Measurements from ENCODE around the gene HIRA. TPM values are rescaled to one million over a fixed set of nuclear protein-coding genes. Genes with fewer than 3 reads are reported as not detected.

The HIRA gene, protein sequence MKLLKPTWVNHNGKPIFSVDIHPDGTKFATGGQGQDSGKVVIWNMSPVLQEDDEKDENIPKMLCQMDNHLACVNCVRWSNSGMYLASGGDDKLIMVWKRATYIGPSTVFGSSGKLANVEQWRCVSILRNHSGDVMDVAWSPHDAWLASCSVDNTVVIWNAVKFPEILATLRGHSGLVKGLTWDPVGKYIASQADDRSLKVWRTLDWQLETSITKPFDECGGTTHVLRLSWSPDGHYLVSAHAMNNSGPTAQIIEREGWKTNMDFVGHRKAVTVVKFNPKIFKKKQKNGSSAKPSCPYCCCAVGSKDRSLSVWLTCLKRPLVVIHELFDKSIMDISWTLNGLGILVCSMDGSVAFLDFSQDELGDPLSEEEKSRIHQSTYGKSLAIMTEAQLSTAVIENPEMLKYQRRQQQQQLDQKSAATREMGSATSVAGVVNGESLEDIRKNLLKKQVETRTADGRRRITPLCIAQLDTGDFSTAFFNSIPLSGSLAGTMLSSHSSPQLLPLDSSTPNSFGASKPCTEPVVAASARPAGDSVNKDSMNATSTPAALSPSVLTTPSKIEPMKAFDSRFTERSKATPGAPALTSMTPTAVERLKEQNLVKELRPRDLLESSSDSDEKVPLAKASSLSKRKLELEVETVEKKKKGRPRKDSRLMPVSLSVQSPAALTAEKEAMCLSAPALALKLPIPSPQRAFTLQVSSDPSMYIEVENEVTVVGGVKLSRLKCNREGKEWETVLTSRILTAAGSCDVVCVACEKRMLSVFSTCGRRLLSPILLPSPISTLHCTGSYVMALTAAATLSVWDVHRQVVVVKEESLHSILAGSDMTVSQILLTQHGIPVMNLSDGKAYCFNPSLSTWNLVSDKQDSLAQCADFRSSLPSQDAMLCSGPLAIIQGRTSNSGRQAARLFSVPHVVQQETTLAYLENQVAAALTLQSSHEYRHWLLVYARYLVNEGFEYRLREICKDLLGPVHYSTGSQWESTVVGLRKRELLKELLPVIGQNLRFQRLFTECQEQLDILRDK
- total RNA-seq = 10 to 100 TPM; 26.9 to 34.9 TPM
- long read RNA-seq, full-length matches to known transcripts = 1 of 8 reads
- long read RNA-seq, partial matches to known transcripts = 7 of 8 reads
- long read RNA-seq, other reads (novel, unspliced or antisense) = 0 of 8 reads

DNA sequence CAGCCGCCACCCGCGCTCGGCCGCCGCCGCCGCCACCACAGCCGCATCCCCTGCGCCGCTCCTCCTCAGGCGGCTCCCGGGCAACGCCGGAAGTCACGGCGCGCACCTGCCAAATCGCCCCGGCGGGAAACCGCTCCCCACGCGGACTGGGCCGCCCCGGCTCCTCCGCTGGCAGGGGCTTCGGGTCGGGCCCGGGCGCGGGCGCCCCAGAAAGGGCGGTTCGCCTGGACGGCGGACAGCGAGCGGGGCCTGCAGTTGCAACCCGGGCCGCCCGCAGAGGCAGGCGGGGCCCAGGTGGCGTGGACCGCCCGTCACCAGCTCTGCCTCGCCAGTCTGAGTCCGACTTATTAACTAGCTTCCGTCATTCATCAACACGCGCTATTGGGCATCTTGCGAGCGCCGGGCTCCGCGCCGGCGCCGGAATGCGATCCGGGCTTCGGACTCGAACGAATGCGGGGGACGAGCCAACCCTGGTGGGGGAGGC is at the start of gene HIRA:
TSS of gene HIRA (minus strand) at position 85 of the 484 bp plus-strand sequence. CDS start 257 bp downstream, outside the sequence.
- peak; percentile 68 for ATAC-seq

DNA sequence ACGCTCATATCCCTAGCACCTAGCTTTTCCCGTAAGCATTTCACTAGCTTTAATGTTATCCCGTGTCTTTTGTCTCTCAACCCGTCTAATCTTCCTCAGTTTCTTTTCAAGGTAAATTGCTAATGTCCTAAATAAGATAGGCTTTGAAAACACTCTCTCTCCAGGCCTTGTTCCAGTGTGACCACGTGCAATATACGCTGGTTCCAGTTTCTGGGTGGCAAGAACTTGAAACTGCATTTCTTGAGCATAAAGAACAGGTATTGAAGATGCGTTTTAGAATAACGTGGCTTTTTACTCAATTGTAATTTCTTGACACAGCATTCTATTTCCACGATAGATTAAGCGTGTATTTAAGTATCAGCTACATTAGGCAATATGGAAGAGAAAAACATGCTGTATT is 49.3 kb upstream of the HIRA start:
- intact Hi-C loops (cut with DNase I, micrococcal nuclease) = no loop called here
- no peak for ATAC-seq
- no peak for DNase-seq

More for the DNA sequence above, at the start of gene HIRA:
- peak; percentile 57 to 85 for DNase-seq
- intact Hi-C loops (cut with DNase I, micrococcal nuclease) = no loop called here

DNA sequence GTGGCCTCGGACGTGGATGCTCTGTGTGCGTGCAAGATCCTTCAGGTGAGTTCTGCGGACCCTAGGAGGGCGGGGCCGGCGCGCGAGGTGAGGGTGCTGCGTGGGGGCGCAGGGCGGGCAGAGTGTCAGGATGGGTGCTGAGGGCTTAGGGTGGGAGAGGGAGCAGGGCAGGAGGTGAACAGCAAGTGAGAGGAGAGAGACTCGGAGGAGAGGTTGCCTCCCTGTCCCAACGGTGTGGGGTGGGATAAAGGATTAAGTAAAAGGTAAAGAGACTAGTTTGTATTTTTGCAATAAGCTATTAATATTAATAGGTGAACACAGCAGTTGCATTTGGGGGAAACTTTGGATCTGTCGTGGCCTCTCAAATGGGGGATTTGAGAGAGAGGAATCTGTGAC is 48.6 kb upstream of the HIRA start:
- DNase-seq = no peak
- intact Hi-C loops (cut with DNase I, micrococcal nuclease) = no loop called here
- no peak for ATAC-seq

DNA sequence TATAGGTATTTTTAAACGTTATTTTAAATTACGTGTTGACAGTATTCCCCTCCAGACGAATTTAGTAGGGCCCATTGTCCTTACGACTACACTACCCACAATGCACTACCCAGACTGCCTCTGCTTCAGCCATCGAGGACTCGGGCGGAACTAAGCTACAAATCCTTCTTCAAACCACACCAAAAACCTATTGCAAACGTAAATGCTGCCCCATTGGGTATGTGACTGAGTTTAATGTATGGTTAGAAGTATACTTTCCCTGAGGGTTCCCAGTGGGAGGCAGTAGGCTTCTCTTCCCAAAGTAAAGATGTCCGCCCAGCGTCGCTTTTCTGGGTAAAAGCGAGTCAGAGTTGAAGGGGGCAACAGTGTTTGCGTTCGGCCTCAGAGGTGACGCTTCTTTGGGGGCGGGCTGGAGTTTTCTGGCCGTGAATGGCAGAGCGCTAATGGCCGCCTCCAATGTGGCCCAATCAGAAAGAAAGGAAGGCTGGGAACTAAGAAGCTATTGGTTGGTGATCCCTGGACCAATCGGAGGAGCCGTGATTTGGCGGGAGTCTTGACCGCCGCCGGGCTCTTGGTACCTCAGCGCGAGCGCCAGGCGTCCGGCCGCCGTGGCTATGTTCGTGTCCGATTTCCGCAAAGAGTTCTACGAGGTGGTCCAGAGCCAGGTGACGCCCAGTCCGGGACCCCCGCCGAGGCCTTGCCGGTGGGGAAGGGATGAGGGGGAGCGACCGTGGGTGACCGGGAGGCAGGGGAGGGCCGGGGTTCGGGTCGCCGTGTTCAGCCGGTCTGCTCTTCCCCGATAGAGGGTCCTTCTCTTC is 48.0 kb upstream of the HIRA start, which contains the start of gene CDC45:
TSS of gene CDC45 (plus strand) at position 566 of the 818 bp plus-strand sequence. CDS start at position 615, 49 bp downstream.
- DNase-seq = peak; percentile 95 to 97
- peak; percentile 91 for ATAC-seq
- intact Hi-C loops (cut with DNase I, micrococcal nuclease) = no loop called here

DNA sequence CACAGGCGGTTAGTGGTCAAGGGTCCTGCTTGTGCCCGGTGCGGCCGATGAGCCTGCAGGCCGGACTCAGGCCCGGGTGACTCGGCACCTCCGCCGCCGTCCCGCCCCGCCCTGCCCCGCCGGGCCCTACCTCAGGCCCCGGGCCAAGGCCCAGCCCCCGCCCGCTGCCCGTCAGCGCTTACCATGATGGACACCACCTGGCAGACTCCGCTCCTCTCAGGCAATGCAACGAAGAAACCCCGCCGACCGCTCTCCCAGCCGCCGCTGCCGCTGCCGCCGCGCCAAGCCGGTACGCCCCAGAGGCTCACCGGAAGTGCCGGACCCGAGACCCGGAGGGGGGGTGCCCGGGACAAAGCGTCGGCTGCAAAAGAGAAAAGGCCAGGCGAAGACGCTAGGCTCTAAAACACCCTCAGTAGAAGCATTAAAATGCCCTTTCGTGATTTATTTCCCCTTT is 47.4 kb upstream of the HIRA start, which contains the start of gene UFD1:
TSS of gene UFD1 (minus strand) at position 293 of the 454 bp plus-strand sequence. CDS start at position 185, 108 bp downstream.
- intact Hi-C loops (cut with DNase I, micrococcal nuclease) = no loop called here
- DNase-seq (peak; percentile 84 to 86), ATAC-seq (peak; percentile 75)

DNA sequence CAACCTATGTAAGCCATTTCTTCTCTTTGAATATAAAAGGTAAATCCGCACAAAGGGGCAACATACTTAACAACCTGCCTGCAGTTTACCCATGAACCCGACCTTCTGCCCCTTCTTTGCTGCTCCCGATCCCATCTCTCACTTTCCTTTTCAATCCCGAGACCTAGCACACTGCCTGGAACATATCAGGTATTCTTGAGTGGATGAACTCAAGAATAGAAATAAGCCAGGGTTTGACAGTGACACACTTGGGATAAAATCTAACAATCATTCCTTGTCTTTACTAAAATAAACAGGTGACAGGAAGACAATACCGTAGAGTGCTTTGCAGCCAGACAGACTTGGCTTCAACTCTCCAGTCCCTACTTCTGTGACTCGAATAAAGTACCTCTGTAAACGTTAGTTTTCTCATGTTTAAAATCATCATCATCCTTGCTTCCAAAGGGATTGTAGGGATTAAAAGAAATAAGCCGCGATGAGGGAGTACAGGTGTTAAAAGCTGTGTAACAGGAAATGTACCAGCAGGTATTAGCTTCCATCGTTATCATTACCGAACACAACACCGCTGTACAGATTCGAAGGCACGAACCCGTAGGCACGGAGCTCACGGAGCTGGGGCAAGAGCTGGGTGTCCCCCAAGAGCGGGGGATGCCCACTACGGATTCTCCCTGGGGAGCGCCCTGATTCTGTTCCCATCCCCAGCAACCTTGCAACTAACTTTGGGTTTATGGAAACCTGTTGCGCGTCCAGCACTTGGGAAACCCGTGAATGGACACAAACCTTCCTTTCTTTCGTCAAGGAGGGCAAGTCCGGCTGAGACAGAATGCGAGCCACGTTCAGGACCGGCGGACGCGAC is 46.7 kb upstream of the HIRA start:
- intact Hi-C loops (cut with DNase I, micrococcal nuclease) = no loop called here
- ATAC-seq = no peak
- no peak for DNase-seq

DNA sequence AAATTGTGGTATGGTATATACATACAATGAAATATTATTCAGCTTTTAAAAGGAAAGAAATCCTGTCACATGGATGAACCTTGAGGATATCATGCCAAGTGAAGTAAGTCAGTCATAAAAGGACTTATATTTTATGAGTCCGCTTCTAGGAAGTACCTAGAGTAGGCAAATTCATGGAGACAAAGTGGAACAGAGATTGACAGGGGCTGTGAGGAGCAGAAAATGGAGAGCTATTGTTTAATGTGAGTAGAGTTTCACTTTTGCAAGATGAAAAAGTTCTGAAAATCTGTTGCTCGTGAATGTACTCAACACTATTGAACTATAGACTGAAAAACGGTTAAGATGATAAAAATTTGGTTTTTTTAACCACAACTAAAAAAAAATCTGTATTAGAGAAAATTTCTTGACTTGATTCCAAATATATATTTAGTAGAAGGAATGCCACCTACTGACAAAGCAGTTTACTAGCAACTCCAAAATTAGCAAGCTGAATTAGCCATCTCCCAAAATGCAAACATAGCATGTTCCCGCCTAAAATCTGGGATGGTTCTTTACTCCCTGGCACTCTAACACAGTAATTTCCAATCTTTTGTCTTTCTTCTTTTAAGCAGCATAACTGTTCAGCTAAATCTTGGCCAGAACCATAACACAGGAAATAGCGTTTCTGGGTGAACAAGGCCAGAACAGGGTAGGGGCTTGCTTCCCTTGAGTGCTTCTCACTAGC is 46.0 kb upstream of the HIRA start:
- ATAC-seq = no peak
- intact Hi-C loops (cut with DNase I, micrococcal nuclease) = no loop called here
- no peak for DNase-seq

DNA sequence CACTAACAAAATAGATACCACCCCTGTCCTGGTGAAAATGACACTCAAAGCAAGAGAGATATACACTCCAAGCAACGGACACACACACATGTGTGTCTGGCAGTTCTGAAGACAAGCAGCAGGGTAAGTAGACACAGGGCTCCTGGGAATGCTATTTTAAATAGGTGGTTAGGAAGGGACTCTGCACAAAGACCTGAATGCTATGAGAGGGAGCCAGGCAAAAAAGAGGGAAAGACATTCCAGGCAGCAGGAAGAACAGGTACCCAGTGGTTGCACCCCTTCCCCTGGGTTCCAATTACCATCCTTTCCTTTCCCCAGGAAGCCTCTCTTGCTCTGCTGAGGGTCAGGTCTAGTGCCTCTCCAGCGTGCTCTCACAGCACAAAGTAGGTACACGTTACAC is 44.5 kb upstream of the HIRA start:
- no peak for DNase-seq
- ATAC-seq = no peak
- intact Hi-C loops (cut with DNase I, micrococcal nuclease) = no loop called here

DNA sequence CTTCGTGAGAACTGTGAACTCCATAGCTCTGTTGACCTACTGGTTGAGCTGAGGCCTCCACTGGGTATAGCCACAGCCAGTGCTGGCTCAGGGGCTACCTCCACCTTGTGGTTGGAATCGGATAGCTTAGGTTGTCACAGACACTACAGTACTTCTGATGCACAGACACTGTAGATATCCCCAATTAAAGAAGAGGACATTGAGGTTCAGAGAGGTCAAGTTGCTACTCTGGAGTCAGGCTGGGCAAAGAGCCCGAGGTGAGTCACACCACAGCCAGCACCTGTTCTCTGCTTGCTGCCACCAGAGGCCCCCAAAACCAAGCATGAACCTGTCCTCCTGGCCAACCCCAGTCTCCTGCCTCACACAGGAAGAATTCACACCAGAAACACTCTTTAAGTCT is 42.0 kb upstream of the HIRA start:
- DNase-seq = no peak
- intact Hi-C loops (cut with DNase I, micrococcal nuclease) = no loop called here
- no peak for ATAC-seq

DNA sequence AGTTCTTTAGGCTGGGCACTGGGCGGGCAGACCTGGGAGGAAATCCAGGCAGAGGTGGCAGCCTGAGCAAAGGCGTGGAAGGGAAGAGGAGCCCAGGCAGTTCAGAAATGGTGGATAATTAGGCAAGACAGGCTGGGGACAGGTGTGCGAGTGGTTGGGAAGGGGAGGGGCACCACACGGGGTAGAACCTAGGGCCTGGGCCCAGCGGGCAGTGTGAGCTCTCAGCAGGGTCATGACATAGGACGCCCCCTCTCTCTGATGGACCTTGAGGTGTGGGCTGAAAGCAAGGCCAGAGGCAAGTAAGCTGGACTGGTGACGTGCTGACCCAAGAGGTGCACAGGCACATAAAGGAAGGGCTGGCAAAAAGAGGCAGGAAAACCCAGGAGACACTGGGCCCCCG is 40.7 kb upstream of the HIRA start:
- ATAC-seq = no peak
- intact Hi-C loops (cut with DNase I, micrococcal nuclease) = no loop called here
- DNase-seq = no peak

DNA sequence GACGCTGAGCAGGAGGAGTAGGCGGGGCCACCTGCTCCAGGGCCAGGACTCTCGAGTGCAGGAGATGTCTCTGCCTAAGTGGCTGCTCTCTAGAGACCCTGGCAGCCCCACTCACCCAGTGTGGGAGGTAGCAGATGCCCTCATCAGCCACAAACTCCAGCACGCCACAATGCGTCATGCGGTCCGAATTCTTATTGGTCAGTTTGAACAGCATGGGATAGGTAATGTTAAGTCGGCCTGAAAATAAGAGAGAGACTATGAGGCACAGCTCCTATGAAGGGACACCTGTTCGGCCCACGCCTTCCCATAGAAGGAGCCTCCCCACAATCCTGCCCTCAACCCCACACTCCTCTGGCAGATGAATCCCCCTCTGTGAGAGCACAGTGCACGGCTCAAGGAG is 40.0 kb upstream of the HIRA start:
- intact Hi-C loops (cut with DNase I, micrococcal nuclease) = no loop called here
- DNase-seq (no peak), ATAC-seq (no peak)

DNA sequence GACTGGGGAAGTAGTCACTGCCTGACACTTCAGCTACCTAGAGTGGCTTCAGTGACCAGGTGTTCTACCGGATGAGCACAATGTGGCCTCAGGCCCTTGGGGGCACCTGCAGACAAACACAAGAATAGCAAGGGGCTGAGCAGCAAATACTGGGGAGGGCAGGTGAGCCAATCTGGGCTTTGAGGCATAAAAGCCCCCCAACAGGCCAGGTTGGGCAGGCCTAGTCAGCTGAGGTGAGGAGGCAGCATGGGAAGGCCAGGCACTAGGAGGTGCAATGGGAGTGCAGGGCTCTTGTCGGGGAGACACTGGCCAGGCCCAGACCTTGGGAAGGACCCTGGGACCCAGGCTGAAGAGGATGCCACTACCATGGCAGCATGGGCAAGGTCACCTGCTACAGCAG is 38.5 kb upstream of the HIRA start:
- no peak for DNase-seq
- intact Hi-C loops (cut with DNase I, micrococcal nuclease) = no loop called here
- no peak for ATAC-seq

DNA sequence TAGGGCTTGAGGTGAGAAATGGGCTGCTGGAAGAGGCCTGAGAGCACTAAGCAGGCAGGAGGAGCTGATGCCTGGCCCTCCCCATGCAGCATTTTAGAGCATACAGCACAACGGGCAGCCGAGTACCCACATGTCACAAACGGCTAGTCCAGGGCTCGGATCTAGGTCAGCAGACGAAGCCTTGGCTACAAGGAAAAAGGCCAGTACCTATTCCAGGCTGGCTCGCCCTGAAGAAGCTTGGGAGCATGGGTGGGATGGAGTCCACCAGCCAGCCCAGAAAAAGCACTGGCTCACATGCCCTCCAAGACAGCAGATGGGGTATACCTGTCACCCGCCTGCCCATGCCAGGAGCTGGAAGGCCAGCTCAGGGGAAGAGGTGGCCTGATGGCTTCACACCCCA is 37.9 kb upstream of the HIRA start:
- ATAC-seq = no peak

DNA sequence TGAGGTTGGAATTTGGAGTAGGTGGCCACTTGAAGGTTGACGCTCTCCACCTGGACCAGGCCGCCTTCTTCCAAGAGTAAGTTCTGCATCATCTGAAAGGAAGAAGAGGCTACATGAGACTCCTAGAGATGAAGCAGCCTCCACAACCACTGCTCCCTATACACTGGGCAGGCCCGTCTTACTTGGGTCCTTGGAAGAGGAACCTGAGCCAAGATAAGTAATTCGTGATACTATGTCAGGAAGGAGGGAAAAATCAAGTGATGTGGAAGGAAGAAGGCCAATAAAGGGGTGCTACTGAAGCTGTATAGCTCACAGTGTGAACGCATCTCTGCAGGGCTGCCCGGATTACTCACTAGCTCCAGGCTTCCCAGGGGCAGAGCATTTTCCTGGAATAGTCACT is 36.4 kb upstream of the HIRA start:
- DNase-seq = no peak
- intact Hi-C loops (cut with DNase I, micrococcal nuclease) = no loop called here
- no peak for ATAC-seq

More for the DNA sequence above, 37.9 kb upstream of the HIRA start:
- intact Hi-C loops (cut with DNase I, micrococcal nuclease) = no loop called here
- no peak for DNase-seq

DNA sequence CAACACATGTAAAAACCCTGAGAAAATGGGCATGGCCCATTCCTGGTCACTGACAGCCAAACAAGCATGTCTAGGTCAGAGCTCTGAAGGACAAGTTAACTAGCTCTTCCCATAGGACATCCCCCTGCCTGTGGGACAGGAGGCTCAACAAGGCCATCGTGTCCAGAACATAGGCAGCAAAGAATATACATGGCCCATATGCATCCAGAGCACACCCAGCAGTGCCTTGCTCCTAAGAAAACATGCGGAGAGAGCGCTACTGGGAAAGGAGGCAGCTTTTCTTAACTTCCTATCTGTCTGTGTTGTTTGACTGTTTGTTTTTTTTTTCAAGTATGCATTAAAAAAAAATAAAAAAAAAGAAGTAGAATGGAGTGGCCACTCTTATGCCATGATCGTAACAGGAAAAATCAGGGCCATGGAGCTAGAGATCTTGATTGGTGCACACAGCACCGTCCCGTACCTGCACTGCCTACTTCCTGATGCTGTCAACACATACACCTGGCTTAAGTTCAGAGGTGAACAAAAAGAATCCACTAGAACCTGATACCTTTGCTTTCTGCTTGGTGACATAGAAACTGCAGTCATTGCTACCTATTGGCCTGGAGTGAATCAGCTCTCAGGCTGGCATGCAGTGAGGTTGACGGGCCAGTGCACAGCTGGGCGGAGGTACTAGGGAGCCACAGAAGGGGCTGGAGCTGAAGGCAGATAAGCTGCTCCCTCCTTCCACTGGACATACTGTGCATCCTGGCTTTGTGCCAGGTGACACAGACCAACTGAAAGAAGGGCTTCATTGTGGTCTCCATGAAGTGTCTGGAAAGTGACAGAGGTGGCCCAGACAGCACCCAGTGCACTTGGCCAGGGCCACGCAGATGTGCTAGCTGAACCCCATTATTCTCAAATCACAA is 35.6 kb upstream of the HIRA start:
- DNase-seq (no peak), ATAC-seq (no peak)
- intact Hi-C loops (cut with DNase I, micrococcal nuclease) = no loop called here

All from left colon (tissue), 2 donors.